ENCODE results near the gene PA2G4.

The PA2G4 gene

DNA sequence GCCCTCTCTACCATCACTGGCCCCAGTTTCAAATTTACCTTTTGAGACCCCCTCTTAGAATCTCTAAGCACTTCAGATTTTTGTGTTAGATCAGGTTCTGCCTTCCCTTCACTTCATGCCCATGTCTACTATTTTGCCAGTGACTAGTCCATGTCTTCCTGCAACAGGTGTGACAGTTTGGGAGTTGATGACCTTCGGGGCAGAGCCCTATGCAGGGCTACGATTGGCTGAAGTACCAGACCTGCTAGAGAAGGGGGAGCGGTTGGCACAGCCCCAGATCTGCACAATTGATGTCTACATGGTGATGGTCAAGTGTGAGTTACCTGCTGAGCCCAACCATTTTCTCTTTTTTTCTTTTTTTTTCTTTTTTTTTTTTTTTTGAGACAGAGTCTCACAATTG lies 5.8 kb upstream of the PA2G4 start:
- Histone ChIP-seq H3K4me2 (ENCODE audit: low read length) (no peak overlapping the region), H3K4me3 (ENCODE audit: low read length) (no peak overlapping the region), H3K27ac (ENCODE audit: low read length) (no peak overlapping the region), H3K4me1 (ENCODE audit: low read length) (peaks cover 8% of the 10 kb centered on the region), H3K79me2 (ENCODE audit: low read length) (peaks cover 7% of the 10 kb centered on the region), H3K9ac (ENCODE audit: low read length) (no peak overlapping the region), H2AFZ (ENCODE audit: low read depth, low read length) (no peak overlapping the region), H3K27me3 (ENCODE audit: low read depth, low read length) (peaks cover 26% of the 10 kb centered on the region), H3K36me3 (replicated peaks; ENCODE audit: low read depth, low read length) (no peaks in the 10 kb centered on the region), H3K9me3 (ENCODE audit: insufficient read depth, low read length) (no peaks in the 10 kb centered on the region), H4K20me1 (ENCODE audit: insufficient read depth, low read length) (no peaks in the 10 kb centered on the region)
- no peak for TF ChIP-seq EZH2phosphoT487 (IDR thresholded peaks at IDR 0.05; ENCODE audit: low read depth)
- TF ChIP-seq, protein P1, sequence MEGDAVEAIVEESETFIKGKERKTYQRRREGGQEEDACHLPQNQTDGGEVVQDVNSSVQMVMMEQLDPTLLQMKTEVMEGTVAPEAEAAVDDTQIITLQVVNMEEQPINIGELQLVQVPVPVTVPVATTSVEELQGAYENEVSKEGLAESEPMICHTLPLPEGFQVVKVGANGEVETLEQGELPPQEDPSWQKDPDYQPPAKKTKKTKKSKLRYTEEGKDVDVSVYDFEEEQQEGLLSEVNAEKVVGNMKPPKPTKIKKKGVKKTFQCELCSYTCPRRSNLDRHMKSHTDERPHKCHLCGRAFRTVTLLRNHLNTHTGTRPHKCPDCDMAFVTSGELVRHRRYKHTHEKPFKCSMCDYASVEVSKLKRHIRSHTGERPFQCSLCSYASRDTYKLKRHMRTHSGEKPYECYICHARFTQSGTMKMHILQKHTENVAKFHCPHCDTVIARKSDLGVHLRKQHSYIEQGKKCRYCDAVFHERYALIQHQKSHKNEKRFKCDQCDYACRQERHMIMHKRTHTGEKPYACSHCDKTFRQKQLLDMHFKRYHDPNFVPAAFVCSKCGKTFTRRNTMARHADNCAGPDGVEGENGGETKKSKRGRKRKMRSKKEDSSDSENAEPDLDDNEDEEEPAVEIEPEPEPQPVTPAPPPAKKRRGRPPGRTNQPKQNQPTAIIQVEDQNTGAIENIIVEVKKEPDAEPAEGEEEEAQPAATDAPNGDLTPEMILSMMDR (IDR thresholded peaks at IDR 0.05; ENCODE audit: low read depth, low read length): no peak

DNA sequence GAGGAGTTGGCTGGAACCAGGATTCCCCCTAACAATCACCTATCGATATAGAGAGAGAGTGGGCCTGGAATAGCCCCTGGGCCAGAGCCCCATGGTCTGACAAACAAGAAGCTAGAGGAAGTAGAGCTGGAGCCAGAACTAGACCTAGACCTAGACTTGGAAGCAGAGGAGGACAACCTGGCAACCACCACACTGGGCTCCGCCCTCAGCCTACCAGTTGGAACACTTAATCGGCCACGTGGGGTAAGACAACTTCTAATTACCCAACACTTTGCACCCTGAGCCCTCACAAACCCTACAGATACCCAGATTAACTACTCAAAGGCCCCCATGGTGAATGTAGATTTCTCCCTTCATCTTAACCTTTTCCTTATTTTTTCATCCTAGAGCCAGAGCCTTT lies 4.6 kb upstream of the PA2G4 start:
- peaks cover 8% of the 10 kb centered on the region for H3K4me1 ChIP-seq (ENCODE audit: low read length)
- H3K9ac ChIP-seq (ENCODE audit: low read length): no peak overlapping the region
- H3K79me2 ChIP-seq (ENCODE audit: low read length): peaks cover 16% of the 10 kb centered on the region
- H3K4me2 ChIP-seq (ENCODE audit: low read length): no peak overlapping the region
- TF ChIP-seq EZH2phosphoT487 (IDR thresholded peaks at IDR 0.05; ENCODE audit: low read depth): no peak
- TF ChIP-seq, protein P1 (IDR thresholded peaks at IDR 0.05; ENCODE audit: low read depth, low read length): no peak
- no peak overlapping the region for H3K27ac ChIP-seq (ENCODE audit: low read length)
- no peaks in the 10 kb centered on the region for H4K20me1 ChIP-seq (ENCODE audit: insufficient read depth, low read length)
- H3K9me3 ChIP-seq (ENCODE audit: insufficient read depth, low read length): no peaks in the 10 kb centered on the region
- no peak overlapping the region for H3K4me3 ChIP-seq (ENCODE audit: low read length)
- no peaks in the 10 kb centered on the region for H3K36me3 ChIP-seq (replicated peaks; ENCODE audit: low read depth, low read length)
- peaks cover 26% of the 10 kb centered on the region for H3K27me3 ChIP-seq (ENCODE audit: low read depth, low read length)
- no peak overlapping the region for H2AFZ ChIP-seq (ENCODE audit: low read depth, low read length)

DNA sequence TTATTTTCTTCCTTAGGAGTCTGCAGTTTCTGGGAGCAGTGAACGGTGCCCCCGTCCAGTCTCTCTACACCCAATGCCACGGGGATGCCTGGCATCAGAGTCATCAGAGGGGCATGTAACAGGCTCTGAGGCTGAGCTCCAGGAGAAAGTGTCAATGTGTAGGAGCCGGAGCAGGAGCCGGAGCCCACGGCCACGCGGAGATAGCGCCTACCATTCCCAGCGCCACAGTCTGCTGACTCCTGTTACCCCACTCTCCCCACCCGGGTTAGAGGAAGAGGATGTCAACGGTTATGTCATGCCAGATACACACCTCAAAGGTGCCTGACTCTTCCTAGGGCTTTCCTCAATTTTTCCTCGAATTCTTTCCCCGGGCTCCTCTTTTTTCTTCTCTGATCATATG lies 3.3 kb upstream of the PA2G4 start:
- Histone ChIP-seq H4K20me1 (ENCODE audit: insufficient read depth, low read length) (peaks cover 8% of the 10 kb centered on the region), H3K9me3 (ENCODE audit: insufficient read depth, low read length) (no peaks in the 10 kb centered on the region), H3K4me2 (ENCODE audit: low read length) (no peak overlapping the region), H2AFZ (ENCODE audit: low read depth, low read length) (no peak overlapping the region), H3K79me2 (ENCODE audit: low read length) (peaks cover 29% of the 10 kb centered on the region), H3K36me3 (replicated peaks; ENCODE audit: low read depth, low read length) (peaks cover 9% of the 10 kb centered on the region), H3K27me3 (ENCODE audit: low read depth, low read length) (peaks cover 15% of the 10 kb centered on the region), H3K27ac (ENCODE audit: low read length) (no peak overlapping the region), H3K4me1 (ENCODE audit: low read length) (peaks cover 15% of the 10 kb centered on the region), H3K4me3 (ENCODE audit: low read length) (no peak overlapping the region), H3K9ac (ENCODE audit: low read length) (no peak overlapping the region)
- no peak for TF ChIP-seq EZH2phosphoT487 (IDR thresholded peaks at IDR 0.05; ENCODE audit: low read depth)
- TF ChIP-seq, protein P1 (IDR thresholded peaks at IDR 0.05; ENCODE audit: low read depth, low read length): no peak

DNA sequence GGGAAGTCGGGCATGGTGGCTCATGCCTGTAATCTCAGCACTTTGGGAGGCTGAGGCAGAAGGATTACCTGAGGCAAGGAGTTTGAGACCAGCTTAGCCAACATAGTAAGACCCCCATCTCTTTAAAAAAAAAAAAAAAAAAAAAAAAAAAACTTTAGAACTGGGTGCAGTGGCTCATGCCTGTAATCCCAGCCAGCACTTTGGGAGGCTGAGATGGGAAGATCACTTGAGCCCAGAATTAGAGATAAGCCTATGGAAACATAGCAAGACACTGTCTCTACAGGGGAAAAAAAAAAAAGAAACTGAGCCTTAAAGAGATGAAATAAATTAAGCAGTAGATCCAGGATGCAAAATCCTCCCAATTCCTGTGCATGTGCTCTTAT lies 1.7 kb upstream of the PA2G4 start:
- Histone ChIP-seq H2AFZ (ENCODE audit: low read depth, low read length) (no peak overlapping the region), H3K79me2 (ENCODE audit: low read length) (peaks cover 45% of the 10 kb centered on the region), H3K4me2 (ENCODE audit: low read length) (peak overlapping the region; percentile 88; the same call in 1 of the 2 replicates), H3K36me3 (replicated peaks; ENCODE audit: low read depth, low read length) (peaks cover 23% of the 10 kb centered on the region), H3K9me3 (ENCODE audit: insufficient read depth, low read length) (no peaks in the 10 kb centered on the region), H3K27ac (ENCODE audit: low read length) (no peak overlapping the region), H4K20me1 (ENCODE audit: insufficient read depth, low read length) (peaks cover 12% of the 10 kb centered on the region), H3K4me1 (ENCODE audit: low read length) (peaks cover 19% of the 10 kb centered on the region), H3K27me3 (ENCODE audit: low read depth, low read length) (peaks cover 2% of the 10 kb centered on the region; the same call in 1 of the 2 replicates), H3K4me3 (ENCODE audit: low read length) (no peak overlapping the region), H3K9ac (ENCODE audit: low read length) (no peak overlapping the region)
- TF ChIP-seq, protein P1 (IDR thresholded peaks at IDR 0.05; ENCODE audit: low read depth, low read length): no peak

Measured in OCI-LY3 (cell line).